B cell (primary cell): ENCODE results near the gene SFMBT1. TPM values are rescaled to one million over a fixed set of nuclear protein-coding genes. Genes with fewer than 3 reads are reported as not detected.

Source experiments
- ATAC-seq: fragments of 200-7000 bp; cut with Tn5 transposase; one replicate; pipeline ENCODE4 v1.10.0; 2021; ENCODE audit warnings: low read depth, mild to moderate bottlenecking, moderate number of reproducible peaks, moderate library complexity
- CTCF ChIA-PET: fragments of 350-600 bp; sonication (Branson Sonifier 250); formaldehyde crosslinking; loops from one replicate; lab custom pipeline; 2021; ENCODE audit warnings: antibody characterized with exemption, inconsistent platforms; lab: Charles Lee
- POLR2A ChIA-PET: fragments of 350-600 bp; sonication (Branson Sonifier 250); formaldehyde crosslinking; loops from one replicate; lab custom pipeline; 2021; ENCODE audit warnings: antibody characterized with exemption; lab: Charles Lee
- DNase-seq: peaks from one replicate; pipeline ENCODE4 v3.0.0; 2013
- H2AFZ ChIP-seq: 2 replicates; pipeline ENCODE4 v1.6.1; 2012; ENCODE audit warnings: mild to moderate bottlenecking, low read depth, low read length; ENCODE audit not compliant: insufficient read depth, poor library complexity, severe bottlenecking
- H3K27ac ChIP-seq, 2 donors: 1 replicate in 1 of 2; 2 replicates in 1 of 2; pipeline ENCODE4 v1.5.1; 2012 to 2013; ENCODE audit warnings: low read length in 2 of 2, mild to moderate bottlenecking in 2 of 2, moderate library complexity in 1 of 2
- H3K27me3 ChIP-seq, 4 experiments: fragments of 200-600 bp in 1 of 4; sonication (generic) in 1 of 4; replicated peaks in 1 of 4; 1 replicate in 2 of 4; 2 replicates in 2 of 4; pipeline versions ENCODE4 v1.6.1 to v1.7.0; 2013 to 2016; ENCODE audit warnings: low read length in 3 of 4, mild to moderate bottlenecking in 2 of 4, mixed read lengths in 1 of 4, moderate library complexity in 1 of 4; ENCODE audit not compliant: insufficient read depth in 4 of 4, control insufficient read depth in 3 of 4; ENCODE audit errors: control extremely low read depth in 1 of 4
- H3K36me3 ChIP-seq, 2 experiments: replicated peaks in 1 of 2; 1 replicate in 1 of 2; 2 replicates in 1 of 2; pipeline versions ENCODE4 v1.6.1 to v1.7.1; 2013; ENCODE audit warnings: low read length in 1 of 2; ENCODE audit not compliant: insufficient read depth in 2 of 2, control insufficient read depth in 1 of 2; ENCODE audit errors: control extremely low read depth in 1 of 2, extremely low read depth in 1 of 2
- H3K4me1 ChIP-seq, 2 donors: fragments of 200-600 bp in 1 of 2; sonication (generic) in 1 of 2; 1 replicate in 1 of 2; 2 replicates in 1 of 2; pipeline versions ENCODE4 v1.5.1 to v1.6.1; 2013 to 2017; ENCODE audit warnings: low read length in 2 of 2; ENCODE audit not compliant: control insufficient read depth in 2 of 2, insufficient read depth in 2 of 2
- H3K4me2 ChIP-seq: replicated peaks from 2 replicates; pipeline ENCODE3; 2012; ENCODE audit warnings: mild to moderate bottlenecking, low read depth, low read length; ENCODE audit not compliant: poor library complexity, severe bottlenecking
- H3K4me3 ChIP-seq, 5 experiments: fragments of 200-600 bp in 1 of 5; sonication (generic) in 1 of 5; 1 replicate in 3 of 5; 2 replicates in 2 of 5; pipeline versions ENCODE4 v1.5.1 to v1.7.0; 2011 to 2016; ENCODE audit warnings: low read length in 4 of 5, mild to moderate bottlenecking in 4 of 5, low read depth in 2 of 5, control low read depth in 1 of 5, moderate library complexity in 1 of 5; ENCODE audit not compliant: insufficient read depth in 1 of 5; ENCODE audit errors: control extremely low read depth in 1 of 5, extremely low read depth in 1 of 5
- H3K79me2 ChIP-seq: fragments of 200-600 bp; sonication (generic); one replicate; pipeline ENCODE4 v1.6.0; 2016; ENCODE audit warnings: low read length; ENCODE audit not compliant: control insufficient read depth, insufficient read depth
- H3K9ac ChIP-seq: fragments of 200-600 bp; sonication (generic); 2 replicates; pipeline ENCODE4 v1.6.1; 2017; ENCODE audit warnings: mild to moderate bottlenecking, low read length, moderate library complexity
- H3K9me3 ChIP-seq, 3 donors: one replicate each; pipeline versions ENCODE4 v1.6.1 to v1.7.1; 2013; ENCODE audit warnings: low read length in 2 of 3; ENCODE audit not compliant: control insufficient read depth in 2 of 3, insufficient read depth in 1 of 3; ENCODE audit errors: control extremely low read depth in 1 of 3
- H4K20me1 ChIP-seq: 2 replicates; pipeline ENCODE4 v1.6.0; 2012; ENCODE audit warnings: mild to moderate bottlenecking, low read length; ENCODE audit not compliant: insufficient read depth, control insufficient read depth, poor library complexity, severe bottlenecking
- H3K27ac Mint-ChIP-seq: one replicate; pipeline ENCODE4 v1.8.0; 2021; ENCODE audit warnings: mixed read lengths
- H3K27me3 Mint-ChIP-seq: one replicate; pipeline ENCODE4 v1.8.0; 2021; ENCODE audit warnings: mixed read lengths
- H3K4me1 Mint-ChIP-seq: one replicate; pipeline ENCODE4 v1.8.0; 2021; ENCODE audit warnings: mixed read lengths
- H3K4me3 Mint-ChIP-seq: one replicate; pipeline ENCODE4 v1.8.0; 2021; ENCODE audit warnings: mixed read lengths
- H3K9me3 Mint-ChIP-seq: one replicate; pipeline ENCODE4 v1.8.0; 2022; ENCODE audit warnings: mixed read lengths; ENCODE audit not compliant: insufficient read depth
- CTCF ChIP-seq: fragments of 200-600 bp; IDR thresholded peaks from one replicate; pipeline ENCODE4 v1.8.0; 2022; ENCODE audit warnings: antibody characterized with exemption, mild to moderate bottlenecking
- EZH2 ChIP-seq: IDR thresholded peaks from 2 replicates; pipeline ENCODE4 v1.6.1; 2012; ENCODE audit warnings: borderline replicate concordance, low read depth, mild to moderate bottlenecking, moderate library complexity, low read length; ENCODE audit not compliant: insufficient read depth, poor library complexity, severe bottlenecking
- WGBS: methylation state at CpG from one replicate; pipeline ENCODE4 v1.1.5; 2013; ENCODE audit warnings: missing lambda C conversion rate; ENCODE audit not compliant: insufficient coverage; 5-methylcytosine and 5-hydroxymethylcytosine counted together
- intact Hi-C: fragments of 100-400 bp; cut with micrococcal nuclease; formaldehyde crosslinking; loops from one replicate; pipeline ENCODE4 v1.10.0; 2022
- polyA plus RNA-seq: library from polyadenylated mRNA; depleted of rRNA; stranded (reverse); fragments of >200 nt; gene quantifications from 2 replicates; pipeline ENCODE4 v1.2.3, GENCODE V29; 2012
- total RNA-seq, 2 donors: library from RNA; stranded (reverse); fragments of 120-200 nt in 1 of 2; gene quantifications; 1 replicate in 1 of 2; 2 replicates in 1 of 2; pipeline versions ENCODE4 v1.2.3 to v1.2.4, GENCODE V29; 2013 to 2022

Gene SFMBT1
- total and polyA plus RNA-seq, 2 donors (not counting 1 experiment from before 2014, with no cell fraction given): 9.9 to 55.8 TPM

DNA sequence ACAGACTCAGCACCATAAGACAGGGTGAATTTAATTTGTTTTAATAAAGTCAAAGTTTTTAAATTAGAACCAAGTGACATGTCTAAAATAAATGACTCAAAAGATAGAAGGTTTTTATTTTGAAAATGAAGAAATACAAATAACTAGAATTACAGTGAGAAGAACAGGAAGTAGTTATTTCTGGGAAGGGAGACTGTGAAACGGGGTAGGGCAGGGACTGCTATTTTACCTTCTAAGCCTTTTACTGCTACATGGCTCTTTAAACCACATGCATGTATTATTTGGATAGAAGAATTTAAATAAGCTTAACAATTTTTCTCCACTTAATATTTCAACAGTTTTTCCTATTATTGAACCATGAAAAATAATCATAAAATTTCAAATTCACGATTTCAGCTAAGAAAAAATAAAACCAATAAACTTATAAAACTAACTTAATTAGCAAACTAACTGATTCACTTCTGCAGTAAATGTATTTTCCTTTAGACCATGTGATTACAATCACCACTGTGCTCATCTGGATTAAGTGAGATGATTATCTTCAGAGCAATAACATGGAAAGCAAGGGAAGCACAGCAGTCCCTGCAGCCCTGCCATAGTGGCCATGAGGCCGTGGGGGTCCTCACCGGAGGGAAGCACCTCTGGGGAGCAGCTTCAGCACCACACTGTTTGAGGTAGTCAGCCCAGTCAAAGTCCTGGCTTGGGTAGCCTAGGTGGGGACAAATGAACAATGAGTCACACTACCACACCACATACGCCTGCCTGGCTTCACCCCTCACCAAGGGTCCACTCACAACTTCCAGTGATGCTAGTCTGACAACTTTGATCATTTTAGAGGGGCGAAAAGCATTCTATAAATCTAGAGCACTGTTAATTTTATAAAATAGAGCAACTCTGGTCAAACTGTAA lies 120.2 kb downstream of the SFMBT1 start:
- no peaks in the 10 kb centered on the region for H3K27me3 Mint-ChIP-seq
- no peaks in the 10 kb centered on the region for H4K20me1 ChIP-seq
- no peak overlapping the region for H3K4me3 ChIP-seq
- H2AFZ ChIP-seq: no peak overlapping the region
- no peak overlapping the region for H3K27ac Mint-ChIP-seq
- H3K27me3 ChIP-seq: no peaks in the 10 kb centered on the region
- H3K9me3 Mint-ChIP-seq: no peaks in the 10 kb centered on the region
- ATAC-seq (no peak), DNase-seq (no peak)
- no peak overlapping the region for H3K9ac ChIP-seq
- intact Hi-C loops: loop anchor here (5.0 kb wide), 1 partner anchor 37 kb away; no protein-coding TSS in a partner anchor
- POLR2A ChIA-PET: no interaction called here
- 100% methylated on average over 2 of the region's 6 CpGs for WGBS
- H3K4me1 ChIP-seq: peaks cover 9% of the 10 kb centered on the region in 2 donors
- H3K4me3 Mint-ChIP-seq: no peak overlapping the region
- peaks cover 10% of the 10 kb centered on the region for H3K4me1 Mint-ChIP-seq
- CTCF ChIA-PET: interaction anchor here (0.7 to 3.5 kb wide), 2 partner anchors 9 to 10 kb away, joined by 3 to 8 read pairs; no protein-coding TSS in a partner anchor
- no peak overlapping the region for H3K27ac ChIP-seq
- H3K9me3 ChIP-seq: no peaks in the 10 kb centered on the region
- H3K4me2 ChIP-seq: no peak overlapping the region
- TF ChIP-seq EZH2: no peak
- no peak for TF ChIP-seq CTCF
- peaks cover 12 to 29% of the 10 kb centered on the region in 2 experiments for H3K36me3 ChIP-seq
- no peaks in the 10 kb centered on the region for H3K79me2 ChIP-seq

DNA sequence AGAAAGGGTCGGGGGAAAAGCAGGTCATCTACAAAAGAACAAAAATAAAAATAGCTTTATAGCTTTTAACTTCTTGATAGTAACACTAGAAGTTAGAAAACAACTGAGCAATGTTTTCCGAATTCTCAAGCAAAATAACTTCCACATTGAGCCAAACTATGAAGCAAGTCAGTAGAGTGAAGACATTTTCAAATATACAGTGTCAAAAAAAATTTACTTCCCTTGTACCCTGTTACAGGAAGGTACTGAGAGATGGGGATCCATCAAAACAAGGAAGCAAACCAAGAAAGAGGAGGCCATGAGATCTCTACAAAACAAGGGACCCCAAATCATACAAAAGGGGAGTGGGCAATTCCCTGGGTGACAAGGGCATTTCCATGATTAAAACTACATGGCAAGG lies 121.9 kb downstream of the SFMBT1 start:
- intact Hi-C loops: no loop called here

More for the DNA sequence above, 121.9 kb downstream of the SFMBT1 start:
- Histone ChIP-seq H3K4me2 (no peak overlapping the region), H3K4me1 (no peaks in the 10 kb centered on the region), H3K9ac (no peak overlapping the region), H3K36me3 (peaks cover 21 to 46% of the 10 kb centered on the region in 2 experiments), H3K9me3 (no peaks in the 10 kb centered on the region), H3K4me3 (no peak overlapping the region), H3K27me3 (no peaks in the 10 kb centered on the region), H2AFZ (no peak overlapping the region), H3K27ac (no peak overlapping the region), H4K20me1 (no peaks in the 10 kb centered on the region), H3K79me2 (no peaks in the 10 kb centered on the region)
- H3K4me3 Mint-ChIP-seq: no peak overlapping the region
- DNase-seq (no peak), ATAC-seq (no peak)
- TF ChIP-seq CTCF (no peak), EZH2 (no peak)
- no peaks in the 10 kb centered on the region for H3K4me1 Mint-ChIP-seq
- ChIA-PET POLR2A (no interaction called here), CTCF (interaction anchor here (3.5 kb wide), 1 partner anchor 11 kb away, joined by 8 read pairs; no protein-coding TSS in a partner anchor)
- no peaks in the 10 kb centered on the region for H3K9me3 Mint-ChIP-seq
- no peaks in the 10 kb centered on the region for H3K27me3 Mint-ChIP-seq
- no CpG with 5 or more reads among the region's 2 CpGs for WGBS
- H3K27ac Mint-ChIP-seq: no peak overlapping the region
